ENCODE measurements around the gene TSSK6.
"Not testable (repeated sequence)": the region's sequence is repeated elsewhere in the genome, so short reads cannot be mapped to it uniquely, and the experiment has no call there.

The TSSK6 gene

DNA sequence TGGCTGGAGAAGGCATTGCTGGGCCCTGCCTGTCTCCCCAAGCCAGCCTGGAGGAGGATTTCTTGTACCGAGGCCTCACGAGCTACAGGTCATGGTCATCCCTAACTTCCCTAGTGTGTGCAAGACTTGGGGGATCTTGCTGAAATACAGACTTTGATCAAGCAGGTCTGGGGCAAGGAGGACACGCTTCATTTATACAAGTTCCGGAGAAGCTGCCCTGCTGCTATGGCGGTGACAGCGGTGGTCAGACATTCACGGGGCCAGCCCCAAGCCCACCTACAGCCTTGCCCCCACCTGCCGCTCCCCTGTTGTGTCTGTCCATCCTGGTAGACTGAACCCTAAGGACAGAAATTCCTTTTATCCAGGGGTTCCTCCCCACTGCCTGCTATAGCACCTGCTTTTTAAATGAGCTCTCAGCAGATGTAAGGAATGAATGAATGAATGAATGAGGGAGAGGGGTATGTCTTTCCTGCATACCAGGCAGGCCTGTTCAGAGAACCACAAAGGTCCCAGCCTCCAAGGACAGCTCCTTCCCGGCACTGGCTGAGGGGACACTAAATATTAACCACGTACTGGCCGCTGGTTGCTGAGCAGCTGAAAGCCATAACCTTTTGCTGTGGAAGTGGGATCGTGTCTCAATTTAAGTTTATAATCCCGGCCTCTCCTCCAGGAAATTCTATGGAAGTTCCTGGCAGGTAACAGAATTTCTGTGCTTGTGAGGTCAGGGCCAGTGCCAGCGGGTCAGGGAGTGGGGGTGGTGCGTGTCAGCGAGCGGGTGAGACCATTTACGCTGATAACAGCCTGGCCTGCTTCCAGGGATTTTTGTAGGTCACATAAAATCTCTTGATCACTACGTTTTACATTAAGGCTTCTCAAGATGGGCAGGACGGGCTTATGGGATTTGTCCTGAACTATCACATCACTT, 27.1 kb downstream of the TSSK6 start:
- DNase-seq (ENCODE audit: low spot score) = no peak

- no peak for DNase-seq (ENCODE audit: low spot score)
These were observed 28.0 kb downstream of the TSSK6 start for GRCh38 chr19:19487077-19487949.

DNA sequence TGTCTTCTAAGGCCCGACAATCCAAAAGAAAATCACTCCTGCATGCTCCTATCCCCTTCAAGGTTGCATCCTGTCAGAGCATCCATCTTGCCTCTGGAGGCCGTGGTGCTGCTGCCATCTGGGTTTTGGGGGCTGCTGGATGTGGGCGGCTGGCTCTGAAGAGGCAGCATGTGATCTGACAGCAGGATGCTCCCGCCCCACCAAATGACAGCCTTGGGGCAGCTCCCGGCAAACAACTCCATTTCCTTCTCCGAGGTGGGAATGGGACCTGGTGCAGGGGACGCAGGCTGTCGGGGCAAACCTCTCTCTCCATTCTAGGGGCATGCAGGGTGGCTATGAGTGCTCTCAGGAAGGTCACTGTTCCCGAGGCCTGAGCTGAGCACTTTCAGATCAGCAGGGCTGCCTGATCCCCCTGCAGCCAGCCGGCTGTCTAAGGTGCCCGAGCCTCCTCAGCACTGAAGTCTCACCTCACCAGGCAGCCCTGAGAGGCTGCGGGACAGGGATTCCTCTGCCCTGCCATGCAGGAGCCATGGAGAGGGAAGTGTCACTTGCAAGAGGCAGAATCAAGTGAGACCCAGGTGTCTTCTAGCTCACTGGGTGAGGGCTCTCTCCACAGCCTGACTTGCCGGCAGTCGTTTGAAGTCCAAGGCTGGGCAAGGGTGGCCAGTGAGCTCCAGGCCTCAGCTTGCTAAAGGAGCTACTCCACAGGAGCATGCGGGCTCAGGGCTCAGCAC, 28.8 kb downstream of the TSSK6 start:
- DNase-seq (ENCODE audit: low spot score) = no peak

DNA sequence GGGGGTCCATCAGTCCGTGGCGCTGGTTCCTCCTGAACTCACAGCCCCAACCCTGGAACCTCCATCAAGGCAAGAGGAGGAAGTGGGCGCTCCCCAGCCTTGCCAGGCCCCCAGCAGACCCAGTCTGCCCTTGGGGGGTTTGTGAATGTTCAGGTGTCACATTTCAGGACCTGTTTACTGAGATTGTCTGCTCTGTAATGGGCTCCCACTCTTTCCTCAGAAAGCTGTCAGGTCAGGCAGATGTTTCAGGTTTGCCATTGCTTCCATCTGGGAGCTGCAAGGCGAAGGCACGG, 29.4 kb downstream of the TSSK6 start:
- DNase-seq (ENCODE audit: low spot score) = no peak

GRCh38 chr19:19485161-19485997, 30.0 kb downstream of the TSSK6 start:
- no peak for DNase-seq (ENCODE audit: low spot score)

DNA sequence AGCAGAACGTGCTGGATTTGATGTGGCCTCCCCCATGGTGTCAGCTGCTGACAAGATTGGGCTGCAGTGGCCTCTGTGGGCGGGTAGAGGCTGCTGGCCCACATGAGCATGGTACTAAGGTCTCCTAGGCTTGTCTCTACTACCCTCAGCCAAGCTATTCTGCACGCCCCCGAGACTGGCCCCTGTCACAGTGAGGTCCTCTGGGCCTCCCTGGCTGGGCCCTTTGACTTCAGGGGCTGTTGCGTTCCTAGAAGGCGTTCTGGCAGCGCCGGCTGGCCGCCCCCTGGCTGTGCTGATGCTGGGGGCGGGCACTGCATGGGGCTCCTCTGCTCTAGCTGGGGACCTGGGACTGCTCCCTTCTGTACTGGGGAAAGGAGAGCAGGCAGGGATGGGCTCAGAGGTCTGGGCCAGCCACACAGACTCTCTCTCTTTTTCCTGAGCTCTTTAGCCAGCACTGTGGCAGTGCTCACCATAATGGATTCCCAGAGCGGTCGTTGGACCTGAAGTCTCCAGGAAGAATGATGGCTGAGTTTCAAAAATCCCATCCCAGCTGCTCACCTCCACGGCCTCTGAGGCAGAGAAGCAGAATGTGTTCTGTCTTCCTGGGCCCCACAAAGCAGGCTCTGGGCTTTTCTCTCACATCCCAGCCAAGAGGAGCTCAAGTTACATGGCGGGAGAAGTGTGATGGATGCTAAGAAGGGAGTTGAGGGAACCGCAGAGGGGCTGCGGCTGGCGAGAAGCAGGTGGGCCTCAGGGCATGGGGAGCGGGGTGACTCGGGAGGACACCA, 32.3 kb downstream of the TSSK6 start:
- no peak for DNase-seq (ENCODE audit: low spot score)

GRCh38 chr19:19480688-19481087, 34.7 kb downstream of the TSSK6 start:
- no peak for DNase-seq (ENCODE audit: low spot score)

- DNase-seq (ENCODE audit: low spot score) = no peak
These were observed 37.5 kb downstream of the TSSK6 start for GRCh38 chr19:19477705-19478383.

GRCh38 chr19:19475849-19476828, 39.2 kb downstream of the TSSK6 start:
- DNase-seq (ENCODE audit: low spot score) = no peak

GRCh38 chr19:19475015-19475765, 40.2 kb downstream of the TSSK6 start:
- no peak for DNase-seq (ENCODE audit: low spot score)

GRCh38 chr19:19472106-19472505, 43.2 kb downstream of the TSSK6 start:
- DNase-seq (ENCODE audit: low spot score) = not testable (repeated sequence)

DNA sequence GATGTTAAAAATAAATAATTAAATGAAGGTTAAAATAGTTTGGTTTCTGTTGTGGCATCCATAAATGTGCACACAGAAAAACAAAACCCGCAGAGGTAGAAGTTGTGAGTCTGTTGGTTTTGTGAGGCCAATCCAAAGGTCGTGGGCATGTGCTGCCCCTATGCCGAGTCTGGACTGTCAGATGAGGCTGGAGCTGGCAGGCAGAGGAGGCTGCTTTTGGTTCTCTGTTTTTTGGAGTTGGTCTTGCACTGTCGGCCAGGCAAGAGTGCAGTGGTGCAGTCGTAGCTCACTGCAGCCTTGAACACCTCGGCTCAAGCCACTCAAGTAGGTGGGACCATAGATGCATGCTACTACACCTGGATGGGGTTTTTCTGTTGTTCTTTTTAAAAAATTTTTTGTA, 43.7 kb downstream of the TSSK6 start:
- no peak for DNase-seq (ENCODE audit: low spot score)

DNA sequence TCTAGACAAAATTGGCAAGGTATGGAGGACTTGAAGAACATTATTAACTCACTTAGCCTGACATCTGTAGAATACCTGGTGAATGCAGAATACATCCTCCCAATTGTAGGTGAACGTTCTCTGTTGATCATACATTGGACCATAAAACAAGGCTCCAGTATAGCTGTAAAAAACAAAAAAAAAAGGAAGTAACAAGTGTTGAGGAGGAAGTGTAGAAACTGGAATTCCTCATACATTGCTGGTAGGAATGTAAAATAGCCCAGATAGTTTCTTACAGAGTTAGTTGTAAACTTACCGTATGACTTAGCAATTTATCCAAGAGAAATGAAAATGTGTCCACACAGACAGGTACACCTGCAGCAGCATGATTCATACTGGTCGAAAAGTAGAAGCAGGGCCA, 44.8 kb downstream of the TSSK6 start:
- no peak for DNase-seq (ENCODE audit: low spot score)

- DNase-seq (ENCODE audit: low spot score) = no peak
These were observed 46.8 kb downstream of the TSSK6 start for GRCh38 chr19:19468424-19469050.

DNA sequence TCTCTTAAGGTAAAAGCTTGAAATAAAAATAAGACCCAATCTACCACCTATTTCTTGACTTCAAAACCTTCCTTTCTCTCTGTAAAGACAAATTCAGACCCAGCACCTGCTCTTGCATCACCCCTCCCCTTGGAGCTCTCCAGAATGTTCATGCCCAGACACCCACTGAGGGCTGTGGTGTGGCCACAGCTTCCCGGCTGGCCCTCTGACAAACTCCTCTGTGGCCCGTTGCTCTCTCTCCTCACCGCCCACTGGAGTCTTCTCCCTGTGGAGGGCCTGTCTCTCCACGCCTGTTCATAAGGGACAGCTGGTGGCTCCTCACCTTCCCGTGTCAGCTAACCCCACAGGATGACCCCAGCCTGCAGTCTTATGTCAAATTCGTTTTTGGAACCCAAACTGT, 49.1 kb downstream of the TSSK6 start:
- no peak for DNase-seq (ENCODE audit: low spot score)

- no peak for DNase-seq (ENCODE audit: low spot score)
These were observed 49.8 kb downstream of the TSSK6 start for GRCh38 chr19:19465436-19466070.

Data from pons (tissue), 1 donor.